RWPE1 (cell line): Measurements from ENCODE around the gene APOM.

Experiments
- CTCF ChIA-PET: fragments of 350-600 bp; sonication (Branson Sonifier 250); formaldehyde crosslinking; extraction: SDS; loops from one replicate; lab custom pipeline; 2021; lab: Yijun Ruan, JAX
- POLR2A ChIA-PET: fragments of 400-600 bp; formaldehyde crosslinking; extraction: SDS; loops from one replicate; lab custom pipeline; 2020; ENCODE audit warnings: antibody characterized with exemption; ENCODE audit not compliant: low non-redundant PET; lab: Yijun Ruan, JAX
- DNase-seq: peaks from one replicate; pipeline ENCODE4 v3.0.0; 2012; ENCODE audit warnings: low spot score
- H3K27ac ChIP-seq: fragments of 450-650 bp; 2 replicates; pipeline ENCODE4 v1.5.1; 2017
- CTCF ChIP-seq: fragments of 450-650 bp; conservative IDR thresholded peaks from 2 replicates; pipeline ENCODE4 v1.5.1; 2017; ENCODE audit warnings: low read depth, mild to moderate bottlenecking

APOM gene

GRCh38 chr6:31634131-31634530, 21.6 kb upstream of the APOM start:
- peak overlapping the region; percentile 49 for H3K27ac ChIP-seq
- ChIA-PET POLR2A (interaction anchor here (0.6 kb wide), 1 partner anchor 19 kb away, joined by 3 read pairs; no protein-coding TSS in a partner anchor), CTCF (no interaction called here)
- no peak for DNase-seq
- TF ChIP-seq CTCF, result no peak

GRCh38 chr6:31634969-31635575, 20.6 kb upstream of the APOM start:
- TF ChIP-seq CTCF, result no peak
- peak overlapping the region; percentile 49 for H3K27ac ChIP-seq
- ChIA-PET POLR2A (interaction anchor here (1.0 kb wide), 1 partner anchor 17 kb away, joined by 3 read pairs; no protein-coding TSS in a partner anchor), CTCF (interaction anchor here (1.1 kb wide), 1 partner anchor 13 kb away, joined by 5 read pairs; no protein-coding TSS in a partner anchor)
- DNase-seq, result no peak

GRCh38 chr6:31636698-31637596, 18.7 kb upstream of the APOM start:
- H3K27ac ChIP-seq, result peak overlapping the region; percentile 51
- ChIA-PET POLR2A (no interaction called here), CTCF (interaction anchor here (0.7 kb wide), 1 partner anchor 317 kb away, joined by 5 read pairs; no protein-coding TSS in a partner anchor)
- DNase-seq, result no peak
- no peak for TF ChIP-seq CTCF

- no peak for DNase-seq
- peak overlapping the region; percentile 58 for H3K27ac ChIP-seq
- POLR2A ChIA-PET, result interaction anchor here (0.6 kb wide), 1 partner anchor 13 kb away, joined by 5 read pairs; no protein-coding TSS in a partner anchor
- CTCF ChIA-PET, result interaction anchor here (1.1 kb wide), 1 partner anchor 15 kb away, joined by 3 read pairs; no protein-coding TSS in a partner anchor
- no peak for TF ChIP-seq CTCF
These were observed 16.7 kb upstream of the APOM start for GRCh38 chr6:31639043-31639442.

- CTCF ChIA-PET, result interaction anchor here (0.7 kb wide), 1 partner anchor 24 kb away, joined by 3 read pairs; no protein-coding TSS in a partner anchor
- no peak for DNase-seq
- no peak for TF ChIP-seq CTCF
- POLR2A ChIA-PET, result no interaction called here
- H3K27ac ChIP-seq, result peak overlapping the region; percentile 58
These were observed 16.2 kb upstream of the APOM start for GRCh38 chr6:31639449-31639861.

- DNase-seq, result no peak
- POLR2A ChIA-PET, result interaction anchor here (0.6 kb wide), 1 partner anchor 13 kb away, joined by 7 read pairs; no protein-coding TSS in a partner anchor
These were observed 15.1 kb upstream of the APOM start for GRCh38 chr6:31640612-31641011.

More at GRCh38 chr6:31640612-31641011, 15.1 kb upstream of the APOM start:
- CTCF ChIA-PET, result no interaction called here
- H3K27ac ChIP-seq, result peak overlapping the region; percentile 40
- no peak for TF ChIP-seq CTCF
